ENCODE data around the gene LSM3. TPM values are rescaled to one million over a fixed set of nuclear protein-coding genes. Genes with fewer than 3 reads are reported as not detected.
A peak's percentile ranks its signal among the peaks of the same experiment; 100 is the strongest.

Gene LSM3
- total and polyA plus RNA-seq, 5 donors: 13.5 to 17.8 (median 16.1) TPM

- DNase-seq (no peak), ATAC-seq (no peak)
- no peaks in the 10 kb centered on the region for H3K27me3 ChIP-seq (ENCODE audit: control insufficient read depth, insufficient read depth)
- peaks cover 12% of the 10 kb centered on the region for H3K4me1 ChIP-seq (ENCODE audit: control insufficient read depth, insufficient read depth, low read length)
- WGBS: 93% methylated on average over 4 of the region's 4 CpGs
- H3K4me3 ChIP-seq (ENCODE audit: low read length): no peak overlapping the region
- no peaks in the 10 kb centered on the region for H3K9me3 ChIP-seq (ENCODE audit: control insufficient read depth, low read length)
- H3K27ac ChIP-seq (ENCODE audit: low read length): no peak overlapping the region
- intact Hi-C loops (cut with DNase I): loop anchor here in 3 of 4 donors (5.0 kb wide), 1 partner anchor 266 kb away; no protein-coding TSS in a partner anchor
These were observed 22.2 kb downstream of the LSM3 start for GRCh38 chr3:14200841-14201240.

- Histone ChIP-seq H3K4me3 (ENCODE audit: low read length) (no peak overlapping the region), H3K9me3 (ENCODE audit: control insufficient read depth, low read length) (no peaks in the 10 kb centered on the region), H3K27me3 (ENCODE audit: control insufficient read depth, insufficient read depth) (no peaks in the 10 kb centered on the region), H3K4me1 (ENCODE audit: control insufficient read depth, insufficient read depth, low read length) (peaks cover 12% of the 10 kb centered on the region), H3K27ac (ENCODE audit: low read length) (no peak overlapping the region)
- WGBS: 63% methylated on average over 7 of the region's 7 CpGs
- ATAC-seq (peak in 1 of 2 donors; percentile 35), DNase-seq (peak in 1 of 3 donors; percentile 51)
- intact Hi-C loops (cut with DNase I): loop anchor here (2.0 to 5.0 kb wide), 2 partner anchors 265 to 267 kb away; no protein-coding TSS in a partner anchor
These were observed 23.5 kb downstream of the LSM3 start for GRCh38 chr3:14201940-14202684.

- DNase-seq: peak in 1 of 3 donors; percentile 47
- no peaks in the 10 kb centered on the region for H3K27me3 ChIP-seq (ENCODE audit: control insufficient read depth, insufficient read depth)
- intact Hi-C loops (cut with DNase I): loop anchor here (2.0 to 5.0 kb wide), 2 partner anchors 264 to 266 kb away; no protein-coding TSS in a partner anchor
- no peaks in the 10 kb centered on the region for H3K9me3 ChIP-seq (ENCODE audit: control insufficient read depth, low read length)
- no peak overlapping the region for H3K27ac ChIP-seq (ENCODE audit: low read length)
- 68% methylated on average over 23 of the region's 23 CpGs for WGBS
- no peak overlapping the region for H3K4me3 ChIP-seq (ENCODE audit: low read length)
- H3K4me1 ChIP-seq (ENCODE audit: control insufficient read depth, insufficient read depth, low read length): peaks cover 12% of the 10 kb centered on the region
- no peak for ATAC-seq
These were observed 24.4 kb downstream of the LSM3 start for GRCh38 chr3:14202874-14203520.

GRCh38 chr3:14203521-14204079 lies 25.0 kb downstream of the LSM3 start:
- WGBS: 43% methylated on average over 10 of the region's 10 CpGs
- Histone ChIP-seq H3K9me3 (ENCODE audit: control insufficient read depth, low read length) (no peaks in the 10 kb centered on the region), H3K4me1 (ENCODE audit: control insufficient read depth, insufficient read depth, low read length) (peaks cover 12% of the 10 kb centered on the region), H3K27ac (ENCODE audit: low read length) (peak overlapping the region; percentile 86), H3K27me3 (ENCODE audit: control insufficient read depth, insufficient read depth) (no peaks in the 10 kb centered on the region), H3K4me3 (ENCODE audit: low read length) (no peak overlapping the region)
- ATAC-seq: peak; percentile 74 to 77
- intact Hi-C loops (cut with DNase I): loop anchor here (2.0 to 5.0 kb wide), 2 partner anchors 264 to 265 kb away; no protein-coding TSS in a partner anchor
- peak; percentile 62 to 70 (median 69) for DNase-seq

GRCh38 chr3:14204515-14205284 lies 26.1 kb downstream of the LSM3 start:
- Histone ChIP-seq H3K9me3 (ENCODE audit: control insufficient read depth, low read length) (no peaks in the 10 kb centered on the region), H3K27me3 (ENCODE audit: control insufficient read depth, insufficient read depth) (no peaks in the 10 kb centered on the region), H3K4me3 (ENCODE audit: low read length) (no peak overlapping the region), H3K27ac (ENCODE audit: low read length) (peak overlapping the region; percentile 88), H3K4me1 (ENCODE audit: control insufficient read depth, insufficient read depth, low read length) (peaks cover 12% of the 10 kb centered on the region)
- peak in 2 of 3 donors; percentile 58 to 65 for DNase-seq
- intact Hi-C loops (cut with DNase I): loop anchor here in 3 of 4 donors (5.0 kb wide), 1 partner anchor 263 kb away; no protein-coding TSS in a partner anchor
- ATAC-seq: peak; percentile 88 to 89
- WGBS: 30% methylated on average over 11 of the region's 11 CpGs

- 97% methylated on average over 6 of the region's 6 CpGs for WGBS
- H3K27me3 ChIP-seq (ENCODE audit: control insufficient read depth, insufficient read depth): no peaks in the 10 kb centered on the region
- intact Hi-C loops (cut with DNase I): no loop called here
- no peak overlapping the region for H3K4me3 ChIP-seq (ENCODE audit: low read length)
- H3K9me3 ChIP-seq (ENCODE audit: control insufficient read depth, low read length): no peaks in the 10 kb centered on the region
- H3K27ac ChIP-seq (ENCODE audit: low read length): no peak overlapping the region
- H3K4me1 ChIP-seq (ENCODE audit: control insufficient read depth, insufficient read depth, low read length): peaks cover 12% of the 10 kb centered on the region
- ATAC-seq: no peak
- no peak for DNase-seq
These were observed 28.0 kb downstream of the LSM3 start for GRCh38 chr3:14206548-14207177.

GRCh38 chr3:14208168-14208567 lies 29.6 kb downstream of the LSM3 start:
- Histone ChIP-seq H3K4me1 (ENCODE audit: control insufficient read depth, insufficient read depth, low read length) (peaks cover 9% of the 10 kb centered on the region), H3K27ac (ENCODE audit: low read length) (no peak overlapping the region), H3K27me3 (ENCODE audit: control insufficient read depth, insufficient read depth) (no peaks in the 10 kb centered on the region), H3K4me3 (ENCODE audit: low read length) (no peak overlapping the region), H3K9me3 (ENCODE audit: control insufficient read depth, low read length) (no peaks in the 10 kb centered on the region)
- no peak for ATAC-seq
- intact Hi-C loops (cut with DNase I): no loop called here
- WGBS: 94% methylated on average over 4 of the region's 4 CpGs
- no peak for DNase-seq

GRCh38 chr3:14208977-14209394 lies 30.4 kb downstream of the LSM3 start:
- DNase-seq (no peak), ATAC-seq (no peak)
- Histone ChIP-seq H3K27ac (ENCODE audit: low read length) (no peak overlapping the region), H3K4me1 (ENCODE audit: control insufficient read depth, insufficient read depth, low read length) (peaks cover 4% of the 10 kb centered on the region), H3K9me3 (ENCODE audit: control insufficient read depth, low read length) (no peaks in the 10 kb centered on the region), H3K27me3 (ENCODE audit: control insufficient read depth, insufficient read depth) (no peaks in the 10 kb centered on the region), H3K4me3 (ENCODE audit: low read length) (no peak overlapping the region)
- intact Hi-C loops (cut with DNase I): no loop called here
- WGBS: 68% methylated on average over 5 of the region's 5 CpGs

GRCh38 chr3:14209581-14210289 lies 31.1 kb downstream of the LSM3 start:
- no peak overlapping the region for H3K27ac ChIP-seq (ENCODE audit: low read length)
- WGBS: 78% methylated on average over 14 of the region's 14 CpGs
- no peaks in the 10 kb centered on the region for H3K9me3 ChIP-seq (ENCODE audit: control insufficient read depth, low read length)
- intact Hi-C loops (cut with DNase I): no loop called here
- no peak for ATAC-seq
- no peaks in the 10 kb centered on the region for H3K4me1 ChIP-seq (ENCODE audit: control insufficient read depth, insufficient read depth, low read length)
- no peaks in the 10 kb centered on the region for H3K27me3 ChIP-seq (ENCODE audit: control insufficient read depth, insufficient read depth)
- DNase-seq: no peak
- no peak overlapping the region for H3K4me3 ChIP-seq (ENCODE audit: low read length)

GRCh38 chr3:14210290-14210688 lies 31.7 kb downstream of the LSM3 start:
- Histone ChIP-seq H3K4me1 (ENCODE audit: control insufficient read depth, insufficient read depth, low read length) (no peaks in the 10 kb centered on the region), H3K27me3 (ENCODE audit: control insufficient read depth, insufficient read depth) (no peaks in the 10 kb centered on the region)

More at GRCh38 chr3:14210290-14210688, 31.7 kb downstream of the LSM3 start:
- Histone ChIP-seq H3K27ac (ENCODE audit: low read length) (no peak overlapping the region), H3K4me3 (ENCODE audit: low read length) (no peak overlapping the region), H3K9me3 (ENCODE audit: control insufficient read depth, low read length) (no peaks in the 10 kb centered on the region)
- DNase-seq (no peak), ATAC-seq (no peak)
- intact Hi-C loops (cut with DNase I): no loop called here
- WGBS: 88% methylated on average over 3 of the region's 3 CpGs

Measured in right cardiac atrium (tissue), 5 donors.